GM18508 (cell line): ENCODE results near the gene B3GNT5.

ENCODE experiments used
- ATAC-seq: cut with Tn5 transposase; IDR thresholded peaks from one replicate; pipeline ENCODE4 v1.9.1; 2021; ENCODE audit warnings: moderate number of reproducible peaks; ENCODE audit not compliant: insufficient read depth, unreplicated experiment

Gene B3GNT5

GRCh38 chr3:183313764-183314163, 60.7 kb downstream of the B3GNT5 start:
- ATAC-seq = no peak

GRCh38 chr3:183315739-183316138, 62.7 kb downstream of the B3GNT5 start:
- ATAC-seq = no peak

GRCh38 chr3:183317271-183317670, 64.2 kb downstream of the B3GNT5 start:
- ATAC-seq = no peak

GRCh38 chr3:183317886-183318865, 65.1 kb downstream of the B3GNT5 start:
- no peak for ATAC-seq

- no peak for ATAC-seq
Observed at GRCh38 chr3:183318877-183319276, 65.8 kb downstream of the B3GNT5 start.

GRCh38 chr3:183319371-183319770, 66.3 kb downstream of the B3GNT5 start:
- no peak for ATAC-seq
